ENCODE results near the gene PRRT4. TPM values are rescaled to one million over a fixed set of nuclear protein-coding genes. Genes with fewer than 3 reads are reported as not detected.

PRRT4 gene

Small RNAs within 50 kb of the gene (small RNA-seq; reads per million reads assigned to genes)
- gene RNU7-27P (ENCODE audit: insufficient read depth), result not detected

Measured in neuronal stem cell (in vitro differentiated cells).